Muscle of leg (tissue), 11 donors: ENCODE results near the gene THOP1. TPM values are rescaled to one million over a fixed set of nuclear protein-coding genes. Genes with fewer than 3 reads are reported as not detected.

Experiments
- DNase-seq: peaks from one replicate; pipeline ENCODE4 v3.0.0; 2013
- H3K27ac ChIP-seq: one replicate; pipeline ENCODE4 v1.5.1; 2013; ENCODE audit warnings: mild to moderate bottlenecking, low read length, control low read depth
- H3K27me3 ChIP-seq: one replicate; pipeline ENCODE4 v1.6.1; 2013; ENCODE audit warnings: low read length; ENCODE audit not compliant: control insufficient read depth, insufficient read depth
- H3K36me3 ChIP-seq: one replicate; pipeline ENCODE4 v1.6.1; 2013; ENCODE audit warnings: low read length; ENCODE audit not compliant: control insufficient read depth, insufficient read depth
- H3K4me1 ChIP-seq: one replicate; pipeline ENCODE4 v1.6.1; 2013; ENCODE audit warnings: low read length; ENCODE audit not compliant: control insufficient read depth, insufficient read depth
- H3K4me3 ChIP-seq: one replicate; pipeline ENCODE4 v1.5.1; 2013; ENCODE audit warnings: low read length, control low read depth
- H3K9me3 ChIP-seq: replicated peaks from 2 replicates; pipeline ENCODE4 v1.6.1; 2013; ENCODE audit warnings: low read depth, low read length; ENCODE audit not compliant: control insufficient read depth
- whole genome bisulfite sequencing: methylation state at CpG from one replicate; pipeline ENCODE4 v1.1.5; 2013; ENCODE audit warnings: missing lambda C conversion rate; ENCODE audit not compliant: insufficient coverage; 5-methylcytosine and 5-hydroxymethylcytosine counted together
- polyA plus RNA-seq, 8 donors: library from polyadenylated mRNA; unstranded; fragments of 120-200 nt; gene quantifications; one replicate each; pipeline versions ENCODE4 v1.2.1 to v1.2.3, GENCODE V29; 2013; ENCODE audit warnings: inconsistent platforms in 1 of 8, low replicate concordance in 1 of 8; ENCODE audit not compliant: insufficient read length in 8 of 8, insufficient read depth in 1 of 8
- total RNA-seq: library from RNA; stranded (reverse); fragments of 120-200 nt; gene quantifications from one replicate; pipeline ENCODE4 v1.2.4, GENCODE V29; 2013

Gene THOP1
- total and polyA plus RNA-seq, 9 donors, result 42.2 to 56.5 (median 53.8) TPM

GRCh38 chr19:2751438-2751830 is 33.9 kb upstream of the THOP1 start:
- no peak overlapping the region for H3K27ac ChIP-seq
- WGBS, result 93% methylated on average over 14 of the region's 21 CpGs
- DNase-seq, result no peak
- H3K36me3 ChIP-seq, result peaks cover 27% of the 10 kb centered on the region
- peaks cover 2% of the 10 kb centered on the region for H3K4me1 ChIP-seq
- H3K9me3 ChIP-seq, result no peaks in the 10 kb centered on the region
- H3K27me3 ChIP-seq, result no peaks in the 10 kb centered on the region
- no peak overlapping the region for H3K4me3 ChIP-seq

GRCh38 chr19:2754659-2755447 is 30.4 kb upstream of the THOP1 start:
- Histone ChIP-seq H3K36me3 (peaks cover 55% of the 10 kb centered on the region), H3K27ac (no peak overlapping the region), H3K27me3 (no peaks in the 10 kb centered on the region), H3K9me3 (no peaks in the 10 kb centered on the region), H3K4me3 (no peak overlapping the region), H3K4me1 (no peaks in the 10 kb centered on the region)
- 92% methylated on average over 36 of the region's 43 CpGs for WGBS
- no peak for DNase-seq

GRCh38 chr19:2755448-2755705 is 29.9 kb upstream of the THOP1 start:
- no peaks in the 10 kb centered on the region for H3K9me3 ChIP-seq
- 86% methylated on average over 15 of the region's 16 CpGs for WGBS

GRCh38 chr19:2755811-2756210 is 29.5 kb upstream of the THOP1 start:
- Histone ChIP-seq H3K27ac (no peak overlapping the region), H3K27me3 (no peaks in the 10 kb centered on the region), H3K36me3 (peaks cover 60% of the 10 kb centered on the region), H3K4me1 (no peaks in the 10 kb centered on the region), H3K9me3 (no peaks in the 10 kb centered on the region), H3K4me3 (no peak overlapping the region)
- no peak for DNase-seq
- 90% methylated on average over 9 of the region's 16 CpGs for WGBS

More at GRCh38 chr19:2755448-2755705, 29.9 kb upstream of the THOP1 start:
- Histone ChIP-seq H3K27me3 (no peaks in the 10 kb centered on the region), H3K36me3 (peaks cover 56% of the 10 kb centered on the region), H3K4me1 (no peaks in the 10 kb centered on the region), H3K4me3 (no peak overlapping the region), H3K27ac (no peak overlapping the region)
- DNase-seq, result no peak

- H3K36me3 ChIP-seq, result peaks cover 67% of the 10 kb centered on the region
- H3K9me3 ChIP-seq, result no peaks in the 10 kb centered on the region
- H3K4me3 ChIP-seq, result no peak overlapping the region
- 79% methylated on average over 5 of the region's 8 CpGs for WGBS
- no peak for DNase-seq
- H3K27ac ChIP-seq, result no peak overlapping the region
- H3K4me1 ChIP-seq, result no peaks in the 10 kb centered on the region
- no peaks in the 10 kb centered on the region for H3K27me3 ChIP-seq
Observed at GRCh38 chr19:2756477-2756876, 28.8 kb upstream of the THOP1 start.

GRCh38 chr19:2756921-2757881 is 28.1 kb upstream of the THOP1 start:
- peaks cover 73% of the 10 kb centered on the region for H3K36me3 ChIP-seq
- H3K27me3 ChIP-seq, result no peaks in the 10 kb centered on the region
- DNase-seq, result no peak
- no peak overlapping the region for H3K27ac ChIP-seq
- H3K9me3 ChIP-seq, result no peaks in the 10 kb centered on the region
- H3K4me3 ChIP-seq, result no peak overlapping the region
- 90% methylated on average over 39 of the region's 48 CpGs for WGBS
- no peaks in the 10 kb centered on the region for H3K4me1 ChIP-seq

GRCh38 chr19:2758601-2759313 is 26.5 kb upstream of the THOP1 start:
- Histone ChIP-seq H3K27ac (no peak overlapping the region), H3K4me3 (no peak overlapping the region), H3K27me3 (no peaks in the 10 kb centered on the region), H3K4me1 (no peaks in the 10 kb centered on the region), H3K36me3 (peaks cover 83% of the 10 kb centered on the region), H3K9me3 (no peaks in the 10 kb centered on the region)
- DNase-seq, result no peak
- 87% methylated on average over 17 of the region's 17 CpGs for WGBS

GRCh38 chr19:2759362-2759761 is 25.9 kb upstream of the THOP1 start:
- no peak for DNase-seq
- peaks cover 83% of the 10 kb centered on the region for H3K36me3 ChIP-seq
- WGBS, result 87% methylated on average over 10 of the region's 17 CpGs
- no peak overlapping the region for H3K27ac ChIP-seq
- H3K9me3 ChIP-seq, result no peaks in the 10 kb centered on the region
- H3K27me3 ChIP-seq, result no peaks in the 10 kb centered on the region
- no peaks in the 10 kb centered on the region for H3K4me1 ChIP-seq
- H3K4me3 ChIP-seq, result no peak overlapping the region

GRCh38 chr19:2759965-2760364 is 25.3 kb upstream of the THOP1 start:
- DNase-seq, result no peak
- Histone ChIP-seq H3K4me1 (no peaks in the 10 kb centered on the region), H3K9me3 (no peaks in the 10 kb centered on the region), H3K27ac (no peak overlapping the region), H3K36me3 (peaks cover 83% of the 10 kb centered on the region), H3K4me3 (no peak overlapping the region), H3K27me3 (no peaks in the 10 kb centered on the region)
- 92% methylated on average over 7 of the region's 7 CpGs for WGBS

GRCh38 chr19:2761309-2761677 is 24.0 kb upstream of the THOP1 start:
- no peaks in the 10 kb centered on the region for H3K4me1 ChIP-seq
- H3K9me3 ChIP-seq, result no peaks in the 10 kb centered on the region
- no peak overlapping the region for H3K27ac ChIP-seq
- DNase-seq, result no peak
- H3K36me3 ChIP-seq, result peaks cover 84% of the 10 kb centered on the region
- 82% methylated on average over 11 of the region's 16 CpGs for WGBS
- no peak overlapping the region for H3K4me3 ChIP-seq
- no peaks in the 10 kb centered on the region for H3K27me3 ChIP-seq
